ENCODE measurements around the gene NCEH1.

- TF ChIP-seq TAF1 (IDR thresholded peaks at IDR 0.05; ENCODE audit: borderline replicate concordance, low read depth, low read length) (no peak), POLR2A (IDR thresholded peaks at IDR 0.05; ENCODE audit: low read depth, low read length) (no peak)
Measured at GRCh38 chr3:172750069-172750367, 39.2 kb upstream of the NCEH1 start.

Data from GM12892 (cell line).